PC-9 (cell line): ENCODE measurements around the gene INSYN2A. TPM values are rescaled to one million over a fixed set of nuclear protein-coding genes. Genes with fewer than 3 reads are reported as not detected.
A peak's percentile ranks its signal among the peaks of the same experiment; 100 is the strongest.

Source experiments
- BruUV-seq: library from RNA; stranded (reverse); fragments of 400-500 nt; replicated peaks from 2 replicates; lab custom pipeline; 2021; lab: Mats Ljungman, UMichigan
- CTCF ChIA-PET: fragments of 300-600 bp; sonication (Branson Sonifier 250); formaldehyde crosslinking; loops from one replicate; lab custom pipeline; 2022; ENCODE audit warnings: antibody characterized with exemption; lab: Charles Lee
- POLR2A ChIA-PET: fragments of 300-600 bp; sonication (Branson Sonifier 250); formaldehyde crosslinking; loops from one replicate; lab custom pipeline; 2022; ENCODE audit warnings: antibody characterized with exemption; ENCODE audit not compliant: unreplicated experiment; lab: Charles Lee
- DNase-seq, 2 experiments: peaks; one replicate each; pipeline versions ENCODE4 v3.0.0 to v3.0.0-alpha.2; 2015 to 2022; ENCODE audit warnings: mixed read lengths in 1 of 2
- H2AFZ ChIP-seq: fragments of 200-600 bp; sonication (generic); 2 replicates; pipeline ENCODE4 v1.8.1; 2017; ENCODE audit warnings: antibody characterized with exemption
- H3F3A ChIP-seq: fragments of 200-600 bp; sonication (generic); 2 replicates; pipeline ENCODE4 v1.8.1; 2017; ENCODE audit warnings: antibody characterized with exemption, mild to moderate bottlenecking, low read depth; ENCODE audit not compliant: insufficient read depth
- H3K27ac ChIP-seq: fragments of 200-600 bp; sonication (generic); 2 replicates; pipeline ENCODE4 v1.6.1; 2016; ENCODE audit warnings: mixed run types
- H3K27me3 ChIP-seq: fragments of 200-600 bp; sonication (generic); 2 replicates; pipeline ENCODE4 v1.6.1; 2016; ENCODE audit warnings: low read depth, mixed run types; ENCODE audit not compliant: insufficient read depth
- H3K36me3 ChIP-seq: fragments of 200-600 bp; sonication (generic); 2 replicates; pipeline ENCODE4 v1.6.1; 2016; ENCODE audit warnings: low read depth, mixed run types
- H3K4me1 ChIP-seq: fragments of 200-600 bp; sonication (generic); replicated peaks from 2 replicates; pipeline ENCODE4 v1.6.1; 2016; ENCODE audit warnings: mixed run types; ENCODE audit not compliant: insufficient read depth
- H3K4me2 ChIP-seq: fragments of 200-600 bp; sonication (generic); 2 replicates; pipeline ENCODE4 v1.6.1; 2017; ENCODE audit warnings: mixed run types
- H3K4me3 ChIP-seq: fragments of 200-600 bp; sonication (generic); 2 replicates; pipeline ENCODE4 v1.6.1; 2016; ENCODE audit warnings: mixed run types
- H3K79me2 ChIP-seq: fragments of 200-600 bp; sonication (generic); 2 replicates; pipeline ENCODE4 v1.6.1; 2017; ENCODE audit warnings: low read depth, mixed run types
- H3K9me2 ChIP-seq: fragments of 200-600 bp; sonication (generic); 2 replicates; pipeline ENCODE4 v1.8.1; 2017; ENCODE audit warnings: mild to moderate bottlenecking; ENCODE audit not compliant: insufficient read depth
- H3K9me3 ChIP-seq: fragments of 200-600 bp; sonication (generic); 2 replicates; pipeline ENCODE4 v1.8.1; 2016; ENCODE audit warnings: low read depth; ENCODE audit not compliant: insufficient read depth
- H4K20me1 ChIP-seq: fragments of 200-600 bp; sonication (generic); 2 replicates; pipeline ENCODE4 v1.8.1; 2017; ENCODE audit not compliant: insufficient read depth
- CTCF ChIP-seq: fragments of 200-600 bp; sonication (generic); conservative IDR thresholded peaks from 2 replicates; pipeline ENCODE4 v1.6.1; 2017; ENCODE audit warnings: mixed run types, antibody characterized with exemption, mild to moderate bottlenecking, moderate library complexity
- EZH2 ChIP-seq: fragments of 200-600 bp; sonication (generic); IDR thresholded peaks from 2 replicates; pipeline ENCODE4 v1.8.0; 2017; ENCODE audit warnings: antibody characterized with exemption, low read depth
- intact Hi-C: fragments of 100-400 bp; cut with micrococcal nuclease; formaldehyde crosslinking; loops from one replicate; pipeline ENCODE4 v1.10.0; 2022; ENCODE audit not compliant: unreplicated experiment
- total RNA-seq: library from RNA; stranded (reverse); gene quantifications from 2 replicates; pipeline ENCODE4 v1.2.3, GENCODE V29; 2021

INSYN2A gene
- total RNA-seq, 1 experiment from 2014 or later: not detected

GRCh38 chr10:127148933-127149220 is 47.5 kb downstream of the INSYN2A start:
- H3K27ac ChIP-seq: peak overlapping the region; percentile 81
- H3K9me3 ChIP-seq: no peaks in the 10 kb centered on the region
- no TSS peak for BruUV-seq
- no peaks in the 10 kb centered on the region for H3K9me2 ChIP-seq
- H3F3A ChIP-seq: peaks cover 17% of the 10 kb centered on the region; the same call in 1 of the 2 replicates
- no peak for TF ChIP-seq EZH2
- TF ChIP-seq CTCF: no peak
- no peaks in the 10 kb centered on the region for H3K27me3 ChIP-seq
- intact Hi-C loops: loop anchor here (5.0 kb wide), 1 partner anchor 137 kb away; no protein-coding TSS in a partner anchor
- no peaks in the 10 kb centered on the region for H4K20me1 ChIP-seq
- peak in 1 of 2 experiments; percentile 68 for DNase-seq
- H3K4me3 ChIP-seq: no peak overlapping the region
- H3K4me1 ChIP-seq: peaks cover 43% of the 10 kb centered on the region
- H3K36me3 ChIP-seq: no peaks in the 10 kb centered on the region
- ChIA-PET CTCF (no interaction called here), POLR2A (interaction anchor here (0.7 kb wide), 1 partner anchor 1283 kb away, joined by 6 read pairs; no protein-coding TSS in a partner anchor)
- no peaks in the 10 kb centered on the region for H3K79me2 ChIP-seq
- H3K4me2 ChIP-seq: peak overlapping the region; percentile 57
- no peak overlapping the region for H2AFZ ChIP-seq

GRCh38 chr10:127148066-127148932 is 48.1 kb downstream of the INSYN2A start:
- BruUV-seq: no TSS peak
- H2AFZ ChIP-seq: no peak overlapping the region

GRCh38 chr10:127146661-127147060 is 49.7 kb downstream of the INSYN2A start:
- TF ChIP-seq EZH2: no peak
- TF ChIP-seq CTCF: no peak
- Histone ChIP-seq H3K4me3 (no peak overlapping the region), H3K9me3 (no peaks in the 10 kb centered on the region), H3K27ac (no peak overlapping the region), H2AFZ (no peak overlapping the region), H3K27me3 (no peaks in the 10 kb centered on the region), H3K36me3 (no peaks in the 10 kb centered on the region), H3K4me1 (peaks cover 34% of the 10 kb centered on the region), H3K9me2 (no peaks in the 10 kb centered on the region), H4K20me1 (no peaks in the 10 kb centered on the region), H3K4me2 (no peak overlapping the region), H3F3A (peaks cover 17% of the 10 kb centered on the region; the same call in 1 of the 2 replicates), H3K79me2 (no peaks in the 10 kb centered on the region)
- POLR2A ChIA-PET: no interaction called here
- BruUV-seq: no TSS peak
- no peak for DNase-seq
- intact Hi-C loops: loop anchor here (5.0 kb wide), 1 partner anchor 134 kb away; no protein-coding TSS in a partner anchor
- CTCF ChIA-PET: no interaction called here

More at GRCh38 chr10:127148066-127148932, 48.1 kb downstream of the INSYN2A start:
- intact Hi-C loops: loop anchor here (5.0 kb wide), 1 partner anchor 136 kb away; no protein-coding TSS in a partner anchor
- TF ChIP-seq EZH2 (no peak), CTCF (no peak)
- POLR2A ChIA-PET: interaction anchor here (0.7 kb wide), 1 partner anchor 1282 kb away, joined by 6 read pairs; no protein-coding TSS in a partner anchor
- H3K27me3 ChIP-seq: no peaks in the 10 kb centered on the region
- H3K9me2 ChIP-seq: no peaks in the 10 kb centered on the region
- H3K4me3 ChIP-seq: no peak overlapping the region
- peak overlapping the region; percentile 81 for H3K27ac ChIP-seq
- CTCF ChIA-PET: no interaction called here
- H3K4me1 ChIP-seq: peaks cover 43% of the 10 kb centered on the region
- no peaks in the 10 kb centered on the region for H3K9me3 ChIP-seq
- H4K20me1 ChIP-seq: no peaks in the 10 kb centered on the region
- H3K79me2 ChIP-seq: no peaks in the 10 kb centered on the region
- peak in 1 of 2 experiments; percentile 65 for DNase-seq
- no peaks in the 10 kb centered on the region for H3K36me3 ChIP-seq
- peaks cover 17% of the 10 kb centered on the region; the same call in 1 of the 2 replicates for H3F3A ChIP-seq
- peak overlapping the region; percentile 57 for H3K4me2 ChIP-seq
